GM12878 (cell line): Measurements from ENCODE around the gene DBN1. TPM values are rescaled to one million over a fixed set of nuclear protein-coding genes. Genes with fewer than 3 reads are reported as not detected.

ENCODE experiments used
- CHD1 ChIP-seq: IDR thresholded peaks from 2 replicates; pipeline ENCODE4 v1.6.1; 2012; ENCODE audit warnings: low read depth, low read length, improper control_type of control experiment
- CREM ChIP-seq: IDR thresholded peaks from 2 replicates; pipeline ENCODE4 v1.6.1; 2014; ENCODE audit warnings: antibody characterized with exemption, low read depth
- CTCF ChIP-seq, 3 experiments: IDR thresholded peaks in 2 of 3; conservative IDR thresholded peaks in 1 of 3; 2 replicates each; pipeline ENCODE4 v1.5.1; 2011; ENCODE audit warnings: low read depth in 3 of 3, low read length in 3 of 3, mild to moderate bottlenecking in 3 of 3, control low read depth in 2 of 3, moderate library complexity in 2 of 3, inconsistent platforms in 1 of 3, mixed read lengths in 1 of 3; ENCODE audit not compliant: control insufficient read depth in 2 of 3, insufficient read depth in 1 of 3; ENCODE audit errors: extremely low read depth in 1 of 3
- FOS ChIP-seq: IDR thresholded peaks from 3 replicates; pipeline ENCODE4 v1.6.1; 2011; ENCODE audit warnings: borderline replicate concordance; ENCODE audit not compliant: insufficient read length; ENCODE audit errors: extremely low read depth
- KDM1A ChIP-seq: fragments of 200-600 bp; sonication (generic); IDR thresholded peaks from 2 replicates; pipeline ENCODE4 v1.6.1; 2016; ENCODE audit warnings: borderline replicate concordance
- NR2F1 ChIP-seq: fragments of 450-650 bp; conservative IDR thresholded peaks from 2 replicates; pipeline ENCODE4 v1.6.1; 2017; ENCODE audit warnings: mild to moderate bottlenecking
- NRF1 ChIP-seq: conservative IDR thresholded peaks from 2 replicates; pipeline ENCODE4 v1.6.1; 2011; ENCODE audit warnings: mild to moderate bottlenecking, low read depth, low read length, improper control_type of control experiment
- PAX5 ChIP-seq: IDR thresholded peaks from 2 replicates; pipeline ENCODE4 v1.6.1; 2011; ENCODE audit warnings: low read depth, low read length, borderline replicate concordance
- PAX8 ChIP-seq: fragments of 450-650 bp; IDR thresholded peaks from 2 replicates; pipeline ENCODE4 v1.6.1; 2017; ENCODE audit warnings: mild to moderate bottlenecking, moderate library complexity
- RCOR1 ChIP-seq: conservative IDR thresholded peaks from 2 replicates; pipeline ENCODE4 v1.6.1; 2012; ENCODE audit warnings: low read depth, low read length, improper control_type of control experiment
- SKIL ChIP-seq: fragments of 450-650 bp; IDR thresholded peaks from 2 replicates; pipeline ENCODE4 v1.6.1; 2017; ENCODE audit warnings: mild to moderate bottlenecking, low read depth, inconsistent platforms; ENCODE audit not compliant: poor library complexity, severe bottlenecking
- TCF12 ChIP-seq: IDR thresholded peaks from 2 replicates; pipeline ENCODE4 v1.6.1; 2011; ENCODE audit warnings: low read depth, mild to moderate bottlenecking, low read length
- TCF7 ChIP-seq: IDR thresholded peaks from 2 replicates; pipeline ENCODE4 v1.6.1; 2014; ENCODE audit warnings: antibody characterized with exemption, borderline replicate concordance
- YY1 ChIP-seq: IDR thresholded peaks from 2 replicates; pipeline ENCODE4 v1.6.1; 2011; ENCODE audit warnings: low read depth, mild to moderate bottlenecking, low read length
- ZBTB11 ChIP-seq: fragments of 450-650 bp; formaldehyde crosslinking; IDR thresholded peaks from 2 replicates; pipeline ENCODE4 v1.5.0; 2022; ENCODE audit warnings: mild to moderate bottlenecking, missing genetic modification characterization
- ZBTB4 ChIP-seq: fragments of 450-650 bp; formaldehyde crosslinking; IDR thresholded peaks from 2 replicates; pipeline ENCODE4 v1.4.0; 2022; ENCODE audit warnings: mild to moderate bottlenecking, moderate library complexity
- polyA plus RNA-seq, 11 experiments: library from polyadenylated mRNA; depleted of rRNA in 4 of 11; unstranded in 6 of 11; stranded (reverse) in 5 of 11; fragments of >200 nt; fragmentation: Nextera tagmentation in 4 of 11; fragmentation: Illumina TruSeq in 1 of 11; extraction: Ambion mirVana in 4 of 11; extraction: Trizol in 1 of 11; gene quantifications; 1 replicate in 1 of 11; 2 replicates in 10 of 11; pipeline versions ENCODE4 v1.2.1 to v1.2.3, GENCODE V29; 2011 to 2016; ENCODE audit warnings: inconsistent platforms in 2 of 11, missing spikeins in 2 of 11, low read depth in 1 of 11
- total RNA-seq, 4 experiments: library from RNA; depleted of rRNA in 3 of 4; stranded (reverse); fragments of >200 nt in 3 of 4; fragmentation: Illumina TruSeq in 1 of 4; extraction: Trizol in 1 of 4; gene quantifications; 2 replicates each; pipeline versions ENCODE4 v1.2.1 to v1.2.3, GENCODE V29; 2013 to 2021

DBN1 gene
- total and polyA plus RNA-seq, 10 of the 15 experiments (the other 5 are each of a cell fraction or from before 2014, with no cell fraction given): 0.18 to 81.0 (median 27.9) TPM

GRCh38 chr5:177472460-177473442, 683 bp downstream of the DBN1 start (continued):
- TF ChIP-seq SKIL (no peak), YY1 (no peak), NR2F1 (peak; percentile 50; the same call in 1 of the 2 replicates), TCF7 (no peak), RCOR1 (no peak), NRF1 (no peak), TCF12 (0 out of 2 replicates have a peak, but pooled peaks have one; percentile 39), CREM (no peak; the same call in 1 of the 2 replicates), CHD1 (no peak), FOS (no peak), PAX5 (no peak), CTCF (IDR thresholded peaks at IDR 0.05 in 2 of 3, conservative IDR thresholded peaks at IDR 0.05 in 1 of 3; ENCODE audit: control insufficient read depth in 2 of 3, extremely low read depth in 1 of 3, insufficient read depth in 1 of 3, low read depth in 3 of 3, low read length in 3 of 3) (peak in 1 of 3 experiments; percentile 7; a peak in 1 of 6 replicates), KDM1A (no peak), ZBTB4 (CRISPR knock-in tag) (no peak), PAX8 (no peak), ZBTB11 (no peak)
